H9 (cell line): ENCODE results near the gene RINT1. TPM values are rescaled to one million over a fixed set of nuclear protein-coding genes. Genes with fewer than 3 reads are reported as not detected.

ENCODE experiments used
- DNase-seq: peaks from one replicate; pipeline ENCODE4 v3.0.0-alpha.2; 2017
- H2AFZ ChIP-seq: one replicate; pipeline ENCODE4 v1.6.1; 2013; ENCODE audit warnings: mild to moderate bottlenecking, low read length, control low read depth, moderate library complexity
- H2AK5ac ChIP-seq: 2 replicates; pipeline ENCODE4 v1.6.1; 2013; ENCODE audit warnings: low read length, control low read depth, mixed read lengths; ENCODE audit not compliant: insufficient read length
- H2BK120ac ChIP-seq: one replicate; pipeline ENCODE4 v1.6.1; 2013; ENCODE audit warnings: low read depth, mild to moderate bottlenecking, low read length, control low read depth, inconsistent platforms; ENCODE audit not compliant: poor library complexity, severe bottlenecking
- H2BK12ac ChIP-seq: 2 replicates; pipeline ENCODE4 v1.6.1; 2013; ENCODE audit warnings: low read length, control low read depth, mixed read lengths, low read depth; ENCODE audit not compliant: insufficient read length
- H2BK15ac ChIP-seq: 2 replicates; pipeline ENCODE4 v1.6.1; 2013; ENCODE audit warnings: low read depth, low read length, control low read depth
- H2BK20ac ChIP-seq: one replicate; pipeline ENCODE4 v1.6.1; 2013; ENCODE audit warnings: low read depth, mild to moderate bottlenecking, low read length, control low read depth, inconsistent platforms; ENCODE audit not compliant: poor library complexity, severe bottlenecking
- H2BK5ac ChIP-seq: 2 replicates; pipeline ENCODE4 v1.6.1; 2013; ENCODE audit warnings: low read length, control low read depth, mixed read lengths; ENCODE audit not compliant: insufficient read length
- H3K14ac ChIP-seq: 2 replicates; pipeline ENCODE4 v1.6.1; 2013; ENCODE audit warnings: low read length, control low read depth; ENCODE audit not compliant: insufficient read depth
- H3K18ac ChIP-seq: 2 replicates; pipeline ENCODE4 v1.6.1; 2013; ENCODE audit warnings: low read depth, mild to moderate bottlenecking, mixed read lengths, low read length, control low read depth; ENCODE audit not compliant: insufficient read length
- H3K23ac ChIP-seq: 2 replicates; pipeline ENCODE4 v1.6.1; 2013; ENCODE audit warnings: low read length, control low read depth, mixed read lengths, low read depth; ENCODE audit not compliant: insufficient read length
- H3K23me2 ChIP-seq: 2 replicates; pipeline ENCODE4 v1.6.1; 2013; ENCODE audit warnings: low read depth, mild to moderate bottlenecking, mixed read lengths, low read length, control low read depth; ENCODE audit not compliant: insufficient read length, poor library complexity, severe bottlenecking
- H3K27ac ChIP-seq: 2 replicates; pipeline ENCODE4 v1.5.1; 2013; ENCODE audit warnings: low read length, control low read depth, mixed read lengths, low read depth; ENCODE audit not compliant: insufficient read length
- H3K27me3 ChIP-seq: 2 replicates; pipeline ENCODE4 v1.6.1; 2013; ENCODE audit warnings: low read length, control low read depth, inconsistent platforms; ENCODE audit not compliant: insufficient read depth
- H3K4ac ChIP-seq: 2 replicates; pipeline ENCODE4 v1.6.1; 2013; ENCODE audit warnings: low read depth, mild to moderate bottlenecking, control low read depth, inconsistent platforms, low read length, moderate library complexity
- H3K4me1 ChIP-seq: 2 replicates; pipeline ENCODE4 v1.6.1; 2013; ENCODE audit warnings: low read length, control low read depth, inconsistent platforms; ENCODE audit not compliant: insufficient read depth
- H3K4me2 ChIP-seq: 2 replicates; pipeline ENCODE4 v1.6.1; 2013; ENCODE audit warnings: low read length, control low read depth, mixed read lengths; ENCODE audit not compliant: insufficient read length, insufficient read depth
- H3K56ac ChIP-seq: 2 replicates; pipeline ENCODE4 v1.6.1; 2013; ENCODE audit warnings: low read depth, mild to moderate bottlenecking, mixed read lengths, low read length, control low read depth; ENCODE audit not compliant: insufficient read length
- H3K79me1 ChIP-seq: 2 replicates; pipeline ENCODE4 v1.6.1; 2013; ENCODE audit warnings: low read depth, mild to moderate bottlenecking, moderate library complexity, low read length, control low read depth, inconsistent platforms; ENCODE audit not compliant: insufficient read depth, poor library complexity, severe bottlenecking
- H3K79me2 ChIP-seq: 2 replicates; pipeline ENCODE4 v1.6.1; 2013; ENCODE audit warnings: low read length, control low read depth, inconsistent platforms; ENCODE audit not compliant: insufficient read depth
- H3K9ac ChIP-seq: 2 replicates; pipeline ENCODE4 v1.6.1; 2013; ENCODE audit warnings: low read length, control low read depth, mixed read lengths; ENCODE audit not compliant: insufficient read length; ENCODE audit errors: extremely low read depth
- H3K9me3 ChIP-seq: one replicate; pipeline ENCODE4 v1.6.1; 2013; ENCODE audit warnings: low read depth, low read length, inconsistent platforms; ENCODE audit not compliant: control insufficient read depth
- H3T11ph ChIP-seq: one replicate; pipeline ENCODE4 v1.6.1; 2013; ENCODE audit warnings: mild to moderate bottlenecking, low read length, control low read depth, inconsistent platforms
- H4K20me1 ChIP-seq: one replicate; pipeline ENCODE4 v1.6.1; 2013; ENCODE audit not compliant: control insufficient read depth, insufficient read length, insufficient read depth
- H4K5ac ChIP-seq: 2 replicates; pipeline ENCODE4 v1.6.1; 2013; ENCODE audit warnings: low read depth, mild to moderate bottlenecking, mixed read lengths, low read length, control low read depth; ENCODE audit not compliant: insufficient read length
- H4K8ac ChIP-seq: replicated peaks from 2 replicates; pipeline ENCODE4 v1.6.1; 2013; ENCODE audit warnings: low read length, control low read depth, mixed read lengths, low read depth; ENCODE audit not compliant: insufficient read length
- H4K91ac ChIP-seq: 2 replicates; pipeline ENCODE4 v1.6.1; 2013; ENCODE audit warnings: low read depth, mild to moderate bottlenecking, moderate library complexity, mixed read lengths, low read length, control low read depth; ENCODE audit not compliant: insufficient read length
- H3K27ac Mint-ChIP-seq, 3 experiments: 2 replicates in 2 of 3; 3 replicates in 1 of 3; pipeline ENCODE4 v1.8.0; 2020 to 2021; ENCODE audit warnings: mixed read lengths in 3 of 3, mild to moderate bottlenecking in 1 of 3, moderate library complexity in 1 of 3
- H3K27me3 Mint-ChIP-seq: 2 replicates; pipeline ENCODE4 v1.8.0; 2021; ENCODE audit warnings: low read depth, mild to moderate bottlenecking, moderate library complexity, mixed read lengths
- H3K36me3 Mint-ChIP-seq, 3 experiments: 2 replicates in 2 of 3; 3 replicates in 1 of 3; pipeline ENCODE4 v1.8.0; 2020 to 2021; ENCODE audit warnings: low read depth in 3 of 3, mixed read lengths in 3 of 3; ENCODE audit not compliant: insufficient read depth in 1 of 3
- H3K4me1 Mint-ChIP-seq, 2 experiments: 2 replicates each; pipeline ENCODE4 v1.8.0; 2020; ENCODE audit warnings: mixed read lengths in 2 of 2
- H3K4me3 Mint-ChIP-seq, 2 experiments: 2 replicates in 1 of 2; 3 replicates in 1 of 2; pipeline ENCODE4 v1.8.0; 2020 to 2021; ENCODE audit warnings: mild to moderate bottlenecking in 2 of 2, mixed read lengths in 2 of 2, moderate library complexity in 1 of 2
- H3K9me3 Mint-ChIP-seq, 2 experiments: 2 replicates in 1 of 2; 3 replicates in 1 of 2; pipeline ENCODE4 v1.8.0; 2020; ENCODE audit warnings: mild to moderate bottlenecking in 2 of 2, mixed read lengths in 2 of 2, moderate library complexity in 1 of 2
- WGBS: extraction: QIAGEN DNeasy Blood & Tissue Kit; methylation state at CpG from one replicate; pipeline ENCODE4 v1.1.7; 2013; ENCODE audit warnings: missing lambda C conversion rate, low lambda C conversion rate, mixed read lengths; ENCODE audit not compliant: insufficient read length; ENCODE audit errors: extremely low coverage; 5-methylcytosine and 5-hydroxymethylcytosine counted together
- total RNA-seq: library from RNA; stranded (reverse); gene quantifications from 2 replicates; pipeline ENCODE4 v1.2.1, GENCODE V29; 2021
- TF ChIP-seq, protein P1 (sequence below): fragments of 200-600 bp; sonication (generic); conservative IDR thresholded peaks from 3 replicates; pipeline ENCODE4 v1.8.0; 2021; ENCODE audit warnings: antibody characterized with exemption, mild to moderate bottlenecking

Gene RINT1
- total RNA-seq, 1 experiment from 2014 or later = 21.5 TPM

DNA sequence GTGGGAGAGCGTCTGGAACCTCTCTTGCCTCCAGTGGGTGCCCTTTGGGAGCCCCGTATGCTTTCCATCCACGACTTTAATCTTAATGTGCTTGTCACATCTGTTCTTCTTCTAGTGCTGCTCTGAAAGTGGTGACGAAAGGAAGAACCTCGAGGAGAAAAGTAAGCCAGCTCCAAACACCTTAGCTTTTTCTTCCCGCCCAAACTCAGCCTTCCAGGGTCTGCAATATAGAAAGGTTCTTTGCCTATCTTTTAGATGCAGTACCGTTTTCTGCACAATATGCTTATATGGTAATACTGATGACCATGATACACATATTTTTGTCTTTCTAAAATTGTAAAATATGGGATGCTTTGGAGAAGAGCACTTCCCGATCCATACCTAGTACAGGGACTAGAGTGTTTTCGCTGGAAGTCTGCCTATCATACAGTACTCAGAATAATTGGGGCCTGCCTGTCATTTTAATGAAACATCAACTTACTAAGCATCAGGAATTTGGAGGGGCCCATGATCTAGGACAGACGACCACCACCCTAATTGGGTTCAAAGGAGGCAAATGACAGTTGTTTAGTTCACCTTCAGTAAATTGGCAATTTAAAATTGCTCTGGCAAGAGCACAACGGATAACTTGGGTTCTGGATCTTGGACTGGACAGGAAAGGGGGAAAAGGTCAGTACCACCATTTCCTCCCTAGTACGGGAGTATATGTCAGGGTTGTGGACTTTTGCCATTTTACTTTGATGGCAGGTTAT, 884 bp downstream of the RINT1 start:
- Histone ChIP-seq H4K20me1 (no peaks in the 10 kb centered on the region), H2BK15ac (no peak overlapping the region), H2BK20ac (no peak overlapping the region), H2BK5ac (no peak overlapping the region), H3T11ph (no peak overlapping the region), H3K27ac (no peak overlapping the region), H3K4me1 (0 out of 2 replicates have a peak, but pooled peaks cover 2% of the 10 kb centered on the region), H3K9ac (peak overlapping the region; percentile 72), H4K91ac (no peak overlapping the region), H3K27me3 (no peaks in the 10 kb centered on the region), H3K4ac (no peak overlapping the region), H4K8ac (no peak overlapping the region), H3K23ac (no peak overlapping the region), H2BK12ac (no peak overlapping the region), H3K79me1 (no peaks in the 10 kb centered on the region), H2BK120ac (no peak overlapping the region), H2AFZ (no peak overlapping the region), H3K56ac (no peak overlapping the region), H3K4me2 (peak overlapping the region; percentile 84), H3K23me2 (peaks cover 4% of the 10 kb centered on the region), H4K5ac (no peak overlapping the region), H2AK5ac (no peak overlapping the region), H3K14ac (no peak overlapping the region), H3K9me3 (no peaks in the 10 kb centered on the region), H3K18ac (no peak overlapping the region), H3K79me2 (no peaks in the 10 kb centered on the region)
- H3K36me3 Mint-ChIP-seq = peaks cover 2 to 17% (median 13%) of the 10 kb centered on the region in 3 experiments; a peak in 6 of 7 replicates
- H3K27ac Mint-ChIP-seq = peak overlapping the region in 1 of 3 experiments; percentile 82; a peak in 1 of 7 replicates
- no peaks in the 10 kb centered on the region for H3K9me3 Mint-ChIP-seq
- TF ChIP-seq, protein P1, sequence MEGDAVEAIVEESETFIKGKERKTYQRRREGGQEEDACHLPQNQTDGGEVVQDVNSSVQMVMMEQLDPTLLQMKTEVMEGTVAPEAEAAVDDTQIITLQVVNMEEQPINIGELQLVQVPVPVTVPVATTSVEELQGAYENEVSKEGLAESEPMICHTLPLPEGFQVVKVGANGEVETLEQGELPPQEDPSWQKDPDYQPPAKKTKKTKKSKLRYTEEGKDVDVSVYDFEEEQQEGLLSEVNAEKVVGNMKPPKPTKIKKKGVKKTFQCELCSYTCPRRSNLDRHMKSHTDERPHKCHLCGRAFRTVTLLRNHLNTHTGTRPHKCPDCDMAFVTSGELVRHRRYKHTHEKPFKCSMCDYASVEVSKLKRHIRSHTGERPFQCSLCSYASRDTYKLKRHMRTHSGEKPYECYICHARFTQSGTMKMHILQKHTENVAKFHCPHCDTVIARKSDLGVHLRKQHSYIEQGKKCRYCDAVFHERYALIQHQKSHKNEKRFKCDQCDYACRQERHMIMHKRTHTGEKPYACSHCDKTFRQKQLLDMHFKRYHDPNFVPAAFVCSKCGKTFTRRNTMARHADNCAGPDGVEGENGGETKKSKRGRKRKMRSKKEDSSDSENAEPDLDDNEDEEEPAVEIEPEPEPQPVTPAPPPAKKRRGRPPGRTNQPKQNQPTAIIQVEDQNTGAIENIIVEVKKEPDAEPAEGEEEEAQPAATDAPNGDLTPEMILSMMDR = no peak
- H3K4me1 Mint-ChIP-seq = peaks cover 12 to 16% of the 10 kb centered on the region in 2 experiments
- WGBS = no CpG with 5 or more reads among the region's 12 CpGs
- DNase-seq = no peak
- peak overlapping the region; percentile 96 to 97 for H3K4me3 Mint-ChIP-seq
- H3K27me3 Mint-ChIP-seq = no peaks in the 10 kb centered on the region
